Endothelial cell of umbilical vein (primary cell): Measurements from ENCODE around the gene ARSB. TPM values are rescaled to one million over a fixed set of nuclear protein-coding genes. Genes with fewer than 3 reads are reported as not detected.

Source experiments
- BruUV-seq: library from RNA; stranded (reverse); fragments of 400-500 nt; replicated peaks from 2 replicates; lab custom pipeline; 2021; lab: Mats Ljungman, UMichigan
- CTCF ChIA-PET: fragments of 300-600, 350-600 bp; sonication (Branson Sonifier 250); formaldehyde crosslinking; loops from one replicate; lab custom pipeline; 2021; ENCODE audit warnings: antibody characterized with exemption, inconsistent platforms; lab: Charles Lee
- POLR2A ChIA-PET: fragments of 300-600, 350-600 bp; sonication (Branson Sonifier 250); formaldehyde crosslinking; loops from one replicate; lab custom pipeline; 2021; ENCODE audit warnings: antibody characterized with exemption, inconsistent platforms; lab: Charles Lee
- DNase-seq: peaks from one replicate; pipeline ENCODE4 v3.0.0-alpha.2; 2011; ENCODE audit warnings: low read depth, low spot score
- FAIRE-seq: peaks from 2 replicates; lab custom pipeline; 2011; peaks lifted over from hg19 to GRCh38; lab: Jason Lieb, UNC
- H2AFZ ChIP-seq: 2 replicates; pipeline ENCODE4 v1.6.0; 2012; ENCODE audit warnings: low read depth, low read length, control low read depth, inconsistent platforms
- H3K27ac ChIP-seq: 2 replicates; pipeline ENCODE4 v1.5.1; 2011; ENCODE audit warnings: low read depth, mild to moderate bottlenecking, control low read depth, low read length, moderate library complexity; ENCODE audit not compliant: insufficient read depth
- H3K27me3 ChIP-seq, 2 experiments: 2 replicates each; pipeline versions ENCODE4 v1.6.0 to v1.6.1; 2011; ENCODE audit warnings: low read length in 2 of 2, mixed read lengths in 1 of 2; ENCODE audit not compliant: control insufficient read depth in 2 of 2, insufficient read depth in 2 of 2
- H3K36me3 ChIP-seq, 2 experiments: 2 replicates in 1 of 2; 3 replicates in 1 of 2; pipeline ENCODE4 v1.5.1; 2011; ENCODE audit warnings: low read length in 2 of 2, mild to moderate bottlenecking in 1 of 2, moderate library complexity in 1 of 2; ENCODE audit not compliant: control insufficient read depth in 2 of 2, insufficient read depth in 2 of 2; ENCODE audit errors: extremely low read depth in 1 of 2
- H3K4me1 ChIP-seq: 3 replicates; pipeline ENCODE4 v1.5.1; 2011; ENCODE audit warnings: mild to moderate bottlenecking, low read length; ENCODE audit not compliant: control insufficient read depth, insufficient read depth; ENCODE audit errors: extremely low read depth
- H3K4me2 ChIP-seq: 2 replicates; pipeline ENCODE4 v1.6.1; 2011; ENCODE audit warnings: low read length, control low read depth, mixed read lengths; ENCODE audit not compliant: insufficient read depth
- H3K4me3 ChIP-seq, 3 experiments: fragments of 200-600 bp in 1 of 3; sonication (generic), shearing (Covaris generic) in 1 of 3; replicated peaks in 1 of 3; 2 replicates each; pipeline ENCODE4 v1.5.1; 2011 to 2016; ENCODE audit warnings: control low read depth in 3 of 3, low read length in 3 of 3, mild to moderate bottlenecking in 2 of 3, inconsistent platforms in 1 of 3, low read depth in 1 of 3, moderate library complexity in 1 of 3; ENCODE audit not compliant: insufficient read depth in 1 of 3
- H3K79me2 ChIP-seq: 2 replicates; pipeline ENCODE4 v1.6.0; 2012; ENCODE audit warnings: low read length, inconsistent platforms; ENCODE audit not compliant: control insufficient read depth, insufficient read depth
- H3K9ac ChIP-seq: replicated peaks from 2 replicates; pipeline ENCODE3; 2011; ENCODE audit warnings: low read length, control low read depth; ENCODE audit not compliant: insufficient read depth; ENCODE audit errors: extremely low read depth
- H3K9me1 ChIP-seq: replicated peaks from 3 replicates; pipeline ENCODE4 v1.6.0; 2011; ENCODE audit warnings: mild to moderate bottlenecking, low read length; ENCODE audit not compliant: control insufficient read depth, insufficient read depth; ENCODE audit errors: extremely low read depth
- H3K9me3 ChIP-seq: replicated peaks from 2 replicates; pipeline ENCODE4 v1.5.1; 2012; ENCODE audit warnings: low read length, inconsistent platforms; ENCODE audit not compliant: control insufficient read depth, insufficient read depth
- H4K20me1 ChIP-seq: replicated peaks from 2 replicates; pipeline ENCODE3; 2011; ENCODE audit warnings: mild to moderate bottlenecking, low read length; ENCODE audit not compliant: control insufficient read depth, insufficient read depth; ENCODE audit errors: extremely low read depth
- CTCF ChIP-seq, 2 donors: IDR thresholded peaks; 1 replicate in 1 of 2; 2 replicates in 1 of 2; pipeline ENCODE4 v1.5.1; 2011; ENCODE audit warnings: low read length in 2 of 2, mild to moderate bottlenecking in 2 of 2, moderate library complexity in 2 of 2, control low read depth in 1 of 2, inconsistent platforms in 1 of 2, low read depth in 1 of 2; ENCODE audit not compliant: insufficient read depth in 1 of 2; ENCODE audit errors: extremely low read depth in 1 of 2
- EZH2 ChIP-seq: IDR thresholded peaks from 2 replicates; pipeline ENCODE4 v1.6.1; 2012; ENCODE audit warnings: borderline replicate concordance, low read depth, mild to moderate bottlenecking, moderate library complexity, low read length, inconsistent platforms; ENCODE audit not compliant: severe bottlenecking
- FOS ChIP-seq: IDR thresholded peaks from 2 replicates; pipeline ENCODE4 v1.6.1; 2011; ENCODE audit warnings: mild to moderate bottlenecking, low read length, moderate library complexity, borderline replicate concordance; ENCODE audit not compliant: insufficient read depth
- GATA2 ChIP-seq: IDR thresholded peaks from 2 replicates; pipeline ENCODE4 v1.7.0; 2011; ENCODE audit warnings: low read depth, mild to moderate bottlenecking, moderate library complexity, mixed read lengths, low read length; ENCODE audit not compliant: insufficient read length, insufficient read depth
- JUN ChIP-seq: IDR thresholded peaks from 2 replicates; pipeline ENCODE4 v1.6.1; 2011; ENCODE audit warnings: borderline replicate concordance, low read depth; ENCODE audit not compliant: insufficient read length, insufficient read depth
- MAX ChIP-seq: IDR thresholded peaks from 2 replicates; pipeline ENCODE4 v1.6.1; 2011; ENCODE audit not compliant: insufficient read depth, insufficient read length
- MYC ChIP-seq: IDR thresholded peaks from one replicate; pipeline ENCODE4 v1.6.1; 2011; ENCODE audit warnings: mild to moderate bottlenecking, low read depth, low read length
- POLR2A ChIP-seq: IDR thresholded peaks from 2 replicates; pipeline ENCODE4 v1.6.1; 2012; ENCODE audit warnings: low read depth, mild to moderate bottlenecking, control low read depth, low read length
- POLR2AphosphoS5 ChIP-seq: IDR thresholded peaks from 2 replicates; pipeline ENCODE4 v1.6.1; 2012; ENCODE audit warnings: low read depth, mild to moderate bottlenecking, control low read depth, low read length, moderate library complexity; ENCODE audit not compliant: insufficient read depth
- dilution Hi-C: fragments of 300-500 bp; cut with MboI; formaldehyde crosslinking; loops from one replicate; pipeline ENCODE4 v1.15.0; 2019; ENCODE audit warnings: low sequenced_read_pairs; ENCODE audit not compliant: extremely low pct_ligation_motif_present
- intact Hi-C: fragments of 100-400 bp; cut with micrococcal nuclease; formaldehyde crosslinking; loops from one replicate; pipeline ENCODE4 v1.10.0; 2022
- polyA plus RNA-seq, 4 experiments: library from polyadenylated mRNA; depleted of rRNA in 3 of 4; stranded (reverse) in 3 of 4; unstranded in 1 of 4; fragments of >200 nt; gene quantifications; 2 replicates each; pipeline versions ENCODE4 v1.2.1 to v1.2.3, GENCODE V29; 2011 to 2012; ENCODE audit warnings: missing spikeins in 1 of 4
- total RNA-seq: library from RNA; stranded (reverse); gene quantifications from 2 replicates; pipeline ENCODE4 v1.2.3, GENCODE V29; 2021

ARSB gene
- total and polyA plus RNA-seq, 2 donors (not counting 3 experiments of a cell fraction or from before 2014, with no cell fraction given): 17.2 to 25.8 TPM

- dilution Hi-C loops: no loop called here
- Histone ChIP-seq H2AFZ (no peak overlapping the region), H3K4me2 (no peak overlapping the region), H3K27me3 (no peaks in the 10 kb centered on the region), H4K20me1 (no peaks in the 10 kb centered on the region), H3K4me1 (no peaks in the 10 kb centered on the region), H3K9ac (no peak overlapping the region), H3K27ac (no peak overlapping the region), H3K4me3 (no peak overlapping the region), H3K79me2 (no peaks in the 10 kb centered on the region), H3K36me3 (no peaks in the 10 kb centered on the region), H3K9me3 (no peaks in the 10 kb centered on the region), H3K9me1 (no peaks in the 10 kb centered on the region)
- CTCF ChIA-PET: interaction anchor here (1.0 to 1.1 kb wide), 2 partner anchors 13 to 327 kb away, joined by 3 to 4 read pairs; no protein-coding TSS in a partner anchor
- POLR2A ChIA-PET: no interaction called here
- FAIRE-seq (no peak), DNase-seq (no peak)
- no peak for TF ChIP-seq POLR2A
- no peak for TF ChIP-seq MYC
- no peak for TF ChIP-seq GATA2
- TF ChIP-seq MAX: no peak
- no peak for TF ChIP-seq POLR2AphosphoS5
- no peak for TF ChIP-seq FOS
- TF ChIP-seq CTCF (IDR thresholded peaks at IDR 0.05; ENCODE audit: extremely low read depth in 1 of 2, insufficient read depth in 1 of 2, low read depth in 1 of 2, low read length in 2 of 2): no peak
- no peak for TF ChIP-seq EZH2
- no peak for TF ChIP-seq JUN
- BruUV-seq: no TSS peak
- intact Hi-C loops: no loop called here
Observed at GRCh38 chr5:78794693-78795215, 190.4 kb downstream of the ARSB start.
